GM18508 (cell line): ENCODE measurements around the gene PDE3B.

Experiments
- ATAC-seq: cut with Tn5 transposase; IDR thresholded peaks from one replicate; pipeline ENCODE4 v1.9.1; 2021; ENCODE audit warnings: moderate number of reproducible peaks; ENCODE audit not compliant: insufficient read depth, unreplicated experiment

The PDE3B gene

GRCh38 chr11:14906578-14906977 is 263.0 kb downstream of the PDE3B start:
- no peak for ATAC-seq

DNA sequence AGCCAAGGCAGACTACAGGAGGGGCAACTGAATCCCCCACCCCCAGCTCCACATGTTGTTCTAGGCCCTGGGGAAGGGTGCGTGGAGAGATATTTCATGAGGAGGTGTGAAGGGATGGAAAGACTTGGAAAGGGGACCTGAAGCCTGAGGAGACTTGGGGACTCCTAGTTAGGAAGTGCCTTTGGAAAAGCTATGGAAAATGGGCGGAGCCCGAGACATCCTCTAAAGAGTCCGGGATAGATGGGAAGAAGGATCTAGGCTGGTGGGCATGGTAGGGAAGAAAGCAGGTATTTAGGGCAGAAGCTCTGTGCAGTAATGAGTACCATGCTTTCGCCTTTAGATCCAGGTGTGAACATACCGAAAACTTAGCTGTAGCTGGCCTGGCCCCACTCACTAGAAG is 263.4 kb downstream of the PDE3B start:
- ATAC-seq = no peak

DNA sequence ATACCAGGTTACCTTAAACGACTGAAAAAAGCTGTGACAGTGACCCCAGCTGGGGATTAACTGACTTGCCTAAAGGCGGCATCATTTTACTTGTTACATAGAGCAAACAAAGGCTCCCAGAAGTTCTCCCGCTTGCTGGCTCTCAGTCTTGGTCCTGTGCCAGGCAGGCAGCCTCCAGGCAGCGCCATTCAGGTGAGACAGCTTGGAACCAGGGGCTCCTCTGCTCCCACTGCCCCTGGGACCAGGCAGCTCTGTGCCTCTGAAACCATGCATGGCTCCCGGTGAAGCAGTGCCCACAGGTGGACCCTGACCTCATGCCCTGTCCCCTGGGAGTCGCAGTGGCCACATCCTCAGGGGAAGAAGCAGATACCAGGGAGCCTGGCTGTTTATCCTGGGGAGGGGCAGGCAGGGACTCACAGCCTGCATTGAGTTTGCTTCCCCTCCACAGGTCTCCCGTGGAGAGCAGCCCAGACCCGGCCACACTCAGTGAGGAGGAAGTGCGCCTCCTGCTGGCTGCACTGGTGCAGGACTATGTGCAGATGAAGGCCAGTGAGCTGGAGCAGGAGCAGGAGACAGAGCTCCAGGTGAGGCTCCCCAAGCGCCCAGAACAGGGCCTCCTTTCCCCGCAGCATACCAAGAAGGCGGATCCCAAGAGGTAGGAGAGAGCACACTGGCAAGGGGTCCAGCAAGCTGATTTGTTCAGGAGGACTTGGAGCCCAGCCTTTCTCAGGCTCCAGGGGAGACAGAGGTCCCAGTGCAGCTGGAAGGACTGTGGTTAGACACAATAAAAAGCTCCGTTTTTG is 264.0 kb downstream of the PDE3B start:
- ATAC-seq = no peak

- ATAC-seq = no peak
These were observed 264.7 kb downstream of the PDE3B start for GRCh38 chr11:14908214-14908880.

DNA sequence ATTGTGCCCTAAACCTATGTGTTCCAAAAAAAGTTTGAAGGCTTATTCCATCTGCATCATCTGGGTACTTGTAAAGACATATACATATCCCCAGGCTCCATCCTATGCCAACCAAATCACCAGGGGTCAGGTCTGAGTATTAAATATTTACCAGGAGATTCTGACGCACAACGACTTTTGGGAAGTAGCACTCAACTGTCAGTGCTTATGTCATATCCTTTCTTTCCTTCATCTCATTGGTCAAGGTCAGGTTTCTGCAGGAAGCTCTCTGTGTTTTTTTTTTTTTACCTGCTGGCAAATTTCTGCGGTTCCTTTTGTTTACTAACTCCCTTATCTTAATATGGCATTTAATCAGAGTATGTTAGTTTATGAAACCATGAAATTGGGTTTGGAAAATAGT is 270.9 kb downstream of the PDE3B start:
- no peak for ATAC-seq

DNA sequence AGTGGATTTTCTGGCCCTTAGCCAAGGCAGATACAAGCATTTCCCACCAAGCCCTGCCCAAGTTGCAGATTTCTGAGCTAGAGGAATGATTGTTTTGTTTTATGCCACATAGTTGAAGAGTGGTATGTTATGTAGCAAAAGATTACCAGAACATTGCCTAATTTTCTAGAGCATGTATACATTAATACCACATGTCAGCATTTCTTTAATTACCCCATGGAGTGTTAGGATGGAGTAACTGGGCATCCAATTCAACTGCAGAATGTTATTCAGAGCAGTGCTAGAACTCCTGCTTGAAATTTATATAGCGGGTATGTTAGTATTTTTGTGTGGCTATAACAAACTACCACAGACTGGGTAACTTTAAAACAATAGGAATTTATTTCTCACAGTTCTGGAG is 272.8 kb downstream of the PDE3B start:
- ATAC-seq = no peak
